GM18505 (cell line): ENCODE measurements around the gene PSMB1.
A peak's percentile ranks its signal among the peaks of the same experiment; 100 is the strongest.

Source experiments
- ATAC-seq: cut with Tn5 transposase; IDR thresholded peaks from one replicate; pipeline ENCODE4 v1.9.1; 2021; ENCODE audit not compliant: unreplicated experiment
- POLR2A ChIP-seq: IDR thresholded peaks from 4 replicates; pipeline ENCODE4 v1.6.1; 2011; ENCODE audit warnings: borderline replicate concordance; ENCODE audit not compliant: insufficient read depth, insufficient read length; ENCODE audit errors: extremely low read depth

The PSMB1 gene

GRCh38 chr6:170552765-170553533 is at the start of gene PSMB1:
PSMB1 (minus strand) TSS chr6:170553307; CDS start chr6:170553242, 65 bp downstream.
- peak; percentile 97 for TF ChIP-seq POLR2A
- peak; percentile 48 for ATAC-seq

- ATAC-seq = no peak
- TF ChIP-seq POLR2A = no peak
Observed at GRCh38 chr6:170597278-170597677, 44.2 kb upstream of the PSMB1 start.

GRCh38 chr6:170596426-170596825 is 43.3 kb upstream of the PSMB1 start:
- TF ChIP-seq POLR2A = no peak
- no peak for ATAC-seq

- no peak for ATAC-seq
- TF ChIP-seq POLR2A = no peak
Observed at GRCh38 chr6:170590725-170591124, 37.6 kb upstream of the PSMB1 start.

- no peak for TF ChIP-seq POLR2A
- ATAC-seq = peak; percentile 31
Observed at GRCh38 chr6:170584954-170585498, 31.9 kb upstream of the PSMB1 start.

- peak; percentile 93 for TF ChIP-seq POLR2A
- peak; percentile 96 for ATAC-seq
Observed at GRCh38 chr6:170584181-170584953, 31.3 kb upstream of the PSMB1 start, which contains the start of gene PDCD2. PDCD2 (minus strand) TSS chr6:170584637; CDS start chr6:170584581, 56 bp downstream.

- ATAC-seq = no peak
Observed at GRCh38 chr6:170583756-170584180, 30.7 kb upstream of the PSMB1 start.

GRCh38 chr6:170578909-170579308 is 25.8 kb upstream of the PSMB1 start:
- TF ChIP-seq POLR2A = peak; percentile 11
- ATAC-seq = no peak

More at GRCh38 chr6:170583756-170584180, 30.7 kb upstream of the PSMB1 start:
- no peak for TF ChIP-seq POLR2A

- ATAC-seq = no peak
- TF ChIP-seq POLR2A = no peak
Observed at GRCh38 chr6:170575250-170575649, 22.1 kb upstream of the PSMB1 start.

GRCh38 chr6:170572704-170573466 is 19.8 kb upstream of the PSMB1 start:
- no peak for ATAC-seq
- no peak for TF ChIP-seq POLR2A

- no peak for ATAC-seq
- no peak for TF ChIP-seq POLR2A
Observed at GRCh38 chr6:170564936-170565530, 11.9 kb upstream of the PSMB1 start.

- no peak for ATAC-seq
- TF ChIP-seq POLR2A = no peak
Observed at GRCh38 chr6:170561555-170561954, 8.4 kb upstream of the PSMB1 start.

- TF ChIP-seq POLR2A = no peak
- ATAC-seq = no peak
Observed at GRCh38 chr6:170555305-170555704, 2.2 kb upstream of the PSMB1 start.

GRCh38 chr6:170554796-170555137 is 1.7 kb upstream of the PSMB1 start:
- no peak for ATAC-seq

More at GRCh38 chr6:170554796-170555137, 1.7 kb upstream of the PSMB1 start:
- TF ChIP-seq POLR2A = no peak
